Endothelial cell of umbilical vein (primary cell): ENCODE results near the gene NSUN7. TPM values are rescaled to one million over a fixed set of nuclear protein-coding genes. Genes with fewer than 3 reads are reported as not detected.

ENCODE experiments used
- BruUV-seq: library from RNA; stranded (reverse); fragments of 400-500 nt; replicated peaks from 2 replicates; lab custom pipeline; 2021; lab: Mats Ljungman, UMichigan
- CTCF ChIA-PET: fragments of 300-600, 350-600 bp; sonication (Branson Sonifier 250); formaldehyde crosslinking; loops from one replicate; lab custom pipeline; 2021; ENCODE audit warnings: antibody characterized with exemption, inconsistent platforms; lab: Charles Lee
- POLR2A ChIA-PET: fragments of 300-600, 350-600 bp; sonication (Branson Sonifier 250); formaldehyde crosslinking; loops from one replicate; lab custom pipeline; 2021; ENCODE audit warnings: antibody characterized with exemption, inconsistent platforms; lab: Charles Lee
- DNase-seq: peaks from one replicate; pipeline ENCODE4 v3.0.0-alpha.2; 2011; ENCODE audit warnings: low read depth, low spot score
- FAIRE-seq: peaks from 2 replicates; lab custom pipeline; 2011; peaks lifted over from hg19 to GRCh38; lab: Jason Lieb, UNC
- H2AFZ ChIP-seq: 2 replicates; pipeline ENCODE4 v1.6.0; 2012; ENCODE audit warnings: low read depth, low read length, control low read depth, inconsistent platforms
- H3K27ac ChIP-seq: 2 replicates; pipeline ENCODE4 v1.5.1; 2011; ENCODE audit warnings: low read depth, mild to moderate bottlenecking, control low read depth, low read length, moderate library complexity; ENCODE audit not compliant: insufficient read depth
- H3K27me3 ChIP-seq, 2 experiments: 2 replicates each; pipeline versions ENCODE4 v1.6.0 to v1.6.1; 2011; ENCODE audit warnings: low read length in 2 of 2, mixed read lengths in 1 of 2; ENCODE audit not compliant: control insufficient read depth in 2 of 2, insufficient read depth in 2 of 2
- H3K36me3 ChIP-seq, 2 experiments: 2 replicates in 1 of 2; 3 replicates in 1 of 2; pipeline ENCODE4 v1.5.1; 2011; ENCODE audit warnings: low read length in 2 of 2, mild to moderate bottlenecking in 1 of 2, moderate library complexity in 1 of 2; ENCODE audit not compliant: control insufficient read depth in 2 of 2, insufficient read depth in 2 of 2; ENCODE audit errors: extremely low read depth in 1 of 2
- H3K4me1 ChIP-seq: 3 replicates; pipeline ENCODE4 v1.5.1; 2011; ENCODE audit warnings: mild to moderate bottlenecking, low read length; ENCODE audit not compliant: control insufficient read depth, insufficient read depth; ENCODE audit errors: extremely low read depth
- H3K4me2 ChIP-seq: 2 replicates; pipeline ENCODE4 v1.6.1; 2011; ENCODE audit warnings: low read length, control low read depth, mixed read lengths; ENCODE audit not compliant: insufficient read depth
- H3K4me3 ChIP-seq, 3 experiments: fragments of 200-600 bp in 1 of 3; sonication (generic), shearing (Covaris generic) in 1 of 3; replicated peaks in 1 of 3; 2 replicates each; pipeline ENCODE4 v1.5.1; 2011 to 2016; ENCODE audit warnings: control low read depth in 3 of 3, low read length in 3 of 3, mild to moderate bottlenecking in 2 of 3, inconsistent platforms in 1 of 3, low read depth in 1 of 3, moderate library complexity in 1 of 3; ENCODE audit not compliant: insufficient read depth in 1 of 3
- H3K79me2 ChIP-seq: 2 replicates; pipeline ENCODE4 v1.6.0; 2012; ENCODE audit warnings: low read length, inconsistent platforms; ENCODE audit not compliant: control insufficient read depth, insufficient read depth
- H3K9ac ChIP-seq: replicated peaks from 2 replicates; pipeline ENCODE3; 2011; ENCODE audit warnings: low read length, control low read depth; ENCODE audit not compliant: insufficient read depth; ENCODE audit errors: extremely low read depth
- H3K9me1 ChIP-seq: replicated peaks from 3 replicates; pipeline ENCODE4 v1.6.0; 2011; ENCODE audit warnings: mild to moderate bottlenecking, low read length; ENCODE audit not compliant: control insufficient read depth, insufficient read depth; ENCODE audit errors: extremely low read depth
- H3K9me3 ChIP-seq: replicated peaks from 2 replicates; pipeline ENCODE4 v1.5.1; 2012; ENCODE audit warnings: low read length, inconsistent platforms; ENCODE audit not compliant: control insufficient read depth, insufficient read depth
- H4K20me1 ChIP-seq: replicated peaks from 2 replicates; pipeline ENCODE3; 2011; ENCODE audit warnings: mild to moderate bottlenecking, low read length; ENCODE audit not compliant: control insufficient read depth, insufficient read depth; ENCODE audit errors: extremely low read depth
- CTCF ChIP-seq, 2 donors: IDR thresholded peaks; 1 replicate in 1 of 2; 2 replicates in 1 of 2; pipeline ENCODE4 v1.5.1; 2011; ENCODE audit warnings: low read length in 2 of 2, mild to moderate bottlenecking in 2 of 2, moderate library complexity in 2 of 2, control low read depth in 1 of 2, inconsistent platforms in 1 of 2, low read depth in 1 of 2; ENCODE audit not compliant: insufficient read depth in 1 of 2; ENCODE audit errors: extremely low read depth in 1 of 2
- EZH2 ChIP-seq: IDR thresholded peaks from 2 replicates; pipeline ENCODE4 v1.6.1; 2012; ENCODE audit warnings: borderline replicate concordance, low read depth, mild to moderate bottlenecking, moderate library complexity, low read length, inconsistent platforms; ENCODE audit not compliant: severe bottlenecking
- FOS ChIP-seq: IDR thresholded peaks from 2 replicates; pipeline ENCODE4 v1.6.1; 2011; ENCODE audit warnings: mild to moderate bottlenecking, low read length, moderate library complexity, borderline replicate concordance; ENCODE audit not compliant: insufficient read depth
- JUN ChIP-seq: IDR thresholded peaks from 2 replicates; pipeline ENCODE4 v1.6.1; 2011; ENCODE audit warnings: borderline replicate concordance, low read depth; ENCODE audit not compliant: insufficient read length, insufficient read depth
- MYC ChIP-seq: IDR thresholded peaks from one replicate; pipeline ENCODE4 v1.6.1; 2011; ENCODE audit warnings: mild to moderate bottlenecking, low read depth, low read length
- POLR2A ChIP-seq: IDR thresholded peaks from 2 replicates; pipeline ENCODE4 v1.6.1; 2012; ENCODE audit warnings: low read depth, mild to moderate bottlenecking, control low read depth, low read length
- POLR2AphosphoS5 ChIP-seq: IDR thresholded peaks from 2 replicates; pipeline ENCODE4 v1.6.1; 2012; ENCODE audit warnings: low read depth, mild to moderate bottlenecking, control low read depth, low read length, moderate library complexity; ENCODE audit not compliant: insufficient read depth
- dilution Hi-C: fragments of 300-500 bp; cut with MboI; formaldehyde crosslinking; loops from one replicate; pipeline ENCODE4 v1.15.0; 2019; ENCODE audit warnings: low sequenced_read_pairs; ENCODE audit not compliant: extremely low pct_ligation_motif_present
- intact Hi-C: fragments of 100-400 bp; cut with micrococcal nuclease; formaldehyde crosslinking; loops from one replicate; pipeline ENCODE4 v1.10.0; 2022
- polyA plus RNA-seq, 4 experiments: library from polyadenylated mRNA; depleted of rRNA in 3 of 4; stranded (reverse) in 3 of 4; unstranded in 1 of 4; fragments of >200 nt; gene quantifications; 2 replicates each; pipeline versions ENCODE4 v1.2.1 to v1.2.3, GENCODE V29; 2011 to 2012; ENCODE audit warnings: missing spikeins in 1 of 4
- total RNA-seq: library from RNA; stranded (reverse); gene quantifications from 2 replicates; pipeline ENCODE4 v1.2.3, GENCODE V29; 2021
- TF ChIP-seq, protein P1 (sequence below): IDR thresholded peaks from 2 replicates; pipeline ENCODE4 v1.6.1; 2011; ENCODE audit not compliant: insufficient read depth, insufficient read length

Gene NSUN7
- total and polyA plus RNA-seq, 2 donors (not counting 3 experiments of a cell fraction or from before 2014, with no cell fraction given): 0.03 to 0.20 TPM

- no peaks in the 10 kb centered on the region for H4K20me1 ChIP-seq
- DNase-seq: peak; percentile 22
Observed at GRCh38 chr4:40722576-40723161, 27.1 kb upstream of the NSUN7 start.

More at GRCh38 chr4:40722576-40723161, 27.1 kb upstream of the NSUN7 start:
- Histone ChIP-seq H3K4me3 (no peak overlapping the region), H3K27me3 (peaks cover 8 to 14% of the 10 kb centered on the region in 2 experiments), H3K27ac (no peak overlapping the region), H3K79me2 (no peaks in the 10 kb centered on the region), H2AFZ (peak overlapping the region; percentile 77), H3K9ac (no peak overlapping the region), H3K4me1 (peaks cover 8% of the 10 kb centered on the region), H3K9me3 (no peaks in the 10 kb centered on the region), H3K36me3 (no peaks in the 10 kb centered on the region), H3K4me2 (no peak overlapping the region), H3K9me1 (no peaks in the 10 kb centered on the region)
- FAIRE-seq: no peak
- CTCF ChIA-PET: no interaction called here
- TF ChIP-seq POLR2AphosphoS5 (no peak), POLR2A (no peak), CTCF (IDR thresholded peaks at IDR 0.05; ENCODE audit: extremely low read depth in 1 of 2, insufficient read depth in 1 of 2, low read depth in 1 of 2, low read length in 2 of 2) (no peak), FOS (no peak), EZH2 (no peak), MYC (no peak), JUN (no peak)
- TF ChIP-seq, protein P1, sequence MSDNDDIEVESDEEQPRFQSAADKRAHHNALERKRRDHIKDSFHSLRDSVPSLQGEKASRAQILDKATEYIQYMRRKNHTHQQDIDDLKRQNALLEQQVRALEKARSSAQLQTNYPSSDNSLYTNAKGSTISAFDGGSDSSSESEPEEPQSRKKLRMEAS: no peak
- no TSS peak for BruUV-seq
- dilution Hi-C loops (no loop called here), intact Hi-C loops (no loop called here)
- POLR2A ChIA-PET: no interaction called here
